ENCODE measurements around the gene RFLNA. TPM values are rescaled to one million over a fixed set of nuclear protein-coding genes. Genes with fewer than 3 reads are reported as not detected.

The RFLNA gene
- total and polyA plus RNA-seq, 8 donors, result 18.2 to 294 (median 75.8) TPM

GRCh38 chr12:124363353-124363965, 68.6 kb downstream of the RFLNA start:
- Histone ChIP-seq H3K36me3 (peaks cover 30 to 99% (median 72%) of the 10 kb centered on the region in 4 donors), H3K4me3 (no peak overlapping the region), H3K27me3 (no peaks in the 10 kb centered on the region), H3K9me3 (no peaks in the 10 kb centered on the region), H3K27ac (peak overlapping the region in 3 of 5 donors; percentile 11 to 64 (median 44)), H3K4me1 (peaks cover 50 to 92% (median 74%) of the 10 kb centered on the region in 4 donors)
- DNase-seq, result no peak
- TF ChIP-seq POLR2AphosphoS5 (IDR thresholded peaks at IDR 0.05) (no peak), EP300 (IDR thresholded peaks at IDR 0.05) (no peak), POLR2A (IDR thresholded peaks at IDR 0.05) (no peak), CTCF (IDR thresholded peaks at IDR 0.05) (no peak)
- 68 to 82% (median 74%) methylated on average over 14 to 23 of the region's 23 CpGs for WGBS, 5 donors
- intact Hi-C loops (cut with DNase I; ENCODE audit: low total_unique reads), result no loop called here

GRCh38 chr12:124364543-124364942, 69.7 kb downstream of the RFLNA start:
- peak overlapping the region in 1 of 5 donors; percentile 64 for H3K27ac ChIP-seq
- no peak overlapping the region for H3K4me3 ChIP-seq
- H3K27me3 ChIP-seq, result no peaks in the 10 kb centered on the region
- WGBS, 5 donors, result 68 to 81% (median 75%) methylated on average over 7 to 11 of the region's 11 CpGs
- intact Hi-C loops (cut with DNase I; ENCODE audit: low total_unique reads), result no loop called here
- H3K4me1 ChIP-seq, result peaks cover 50 to 92% (median 72%) of the 10 kb centered on the region in 4 donors
- no peak for DNase-seq
- no peaks in the 10 kb centered on the region for H3K9me3 ChIP-seq
- no peak for TF ChIP-seq POLR2AphosphoS5 (IDR thresholded peaks at IDR 0.05)
- TF ChIP-seq POLR2A (IDR thresholded peaks at IDR 0.05), result no peak
- TF ChIP-seq CTCF (IDR thresholded peaks at IDR 0.05), result no peak
- TF ChIP-seq EP300 (IDR thresholded peaks at IDR 0.05), result no peak
- peaks cover 24 to 94% (median 62%) of the 10 kb centered on the region in 4 donors for H3K36me3 ChIP-seq

Small RNA genes within 50 kb of the gene (small RNA-seq; reads per million reads assigned to genes)
- 0 reads per million in 4 donors for gene MIR6880
